ENCODE results near the gene SH2B3. TPM values are rescaled to one million over a fixed set of nuclear protein-coding genes. Genes with fewer than 3 reads are reported as not detected.
"Not testable (repeated sequence)": the region's sequence is repeated elsewhere in the genome, so short reads cannot be mapped to it uniquely, and the experiment has no call there.

SH2B3 gene
- total RNA-seq, 1 donor from 2014 or later: 43.7 TPM

GRCh38 chr12:111377440-111377839 is 28.3 kb upstream of the SH2B3 start:
- ATAC-seq: no peak
- intact Hi-C loops (cut with DNase I): no loop called here
- no peak for DNase-seq (ENCODE audit: missing footprints)

- ATAC-seq (no peak), DNase-seq (ENCODE audit: missing footprints) (no peak)
- intact Hi-C loops (cut with DNase I): no loop called here
Measured at GRCh38 chr12:111379942-111380554, 25.7 kb upstream of the SH2B3 start.

GRCh38 chr12:111384596-111384995 is 21.1 kb upstream of the SH2B3 start:
- intact Hi-C loops (cut with DNase I): no loop called here
- no peak for ATAC-seq
- DNase-seq (ENCODE audit: missing footprints): no peak

GRCh38 chr12:111386885-111387284 is 18.8 kb upstream of the SH2B3 start:
- DNase-seq (ENCODE audit: missing footprints): no peak
- no peak for ATAC-seq
- intact Hi-C loops (cut with DNase I): no loop called here

GRCh38 chr12:111387747-111388323 is 17.9 kb upstream of the SH2B3 start:
- no peak for ATAC-seq
- intact Hi-C loops (cut with DNase I): no loop called here
- no peak for DNase-seq (ENCODE audit: missing footprints)

GRCh38 chr12:111389635-111390034 is 16.1 kb upstream of the SH2B3 start:
- DNase-seq (ENCODE audit: missing footprints): no peak
- intact Hi-C loops (cut with DNase I): loop anchor here (10.0 kb wide), 1 partner anchor 295 kb away; the partner anchor contains the start of genes ACAD10 and BRAP
- no peak for ATAC-seq

- DNase-seq (ENCODE audit: missing footprints) (no peak), ATAC-seq (no peak)
- intact Hi-C loops (cut with DNase I): loop anchor here (10.0 kb wide), 1 partner anchor 294 kb away; the partner anchor contains the start of genes ACAD10 and BRAP
Measured at GRCh38 chr12:111390910-111391309, 14.8 kb upstream of the SH2B3 start.

- ATAC-seq (peak; percentile 55), DNase-seq (ENCODE audit: missing footprints) (peak; percentile 79)
- intact Hi-C loops (cut with DNase I): loop anchor here (10.0 kb wide), 1 partner anchor 291 kb away; the partner anchor contains the start of genes ACAD10 and BRAP
Measured at GRCh38 chr12:111393700-111394300, 11.9 kb upstream of the SH2B3 start.

- DNase-seq (ENCODE audit: missing footprints) (no peak), ATAC-seq (no peak)
- intact Hi-C loops (cut with DNase I): loop anchor here (10.0 kb wide), 1 partner anchor 290 kb away; the partner anchor contains the start of genes ACAD10 and BRAP
Measured at GRCh38 chr12:111394480-111394879, 11.2 kb upstream of the SH2B3 start.

- intact Hi-C loops (cut with DNase I): loop anchor here (2.0 to 10.0 kb wide), 2 partner anchors 133 to 289 kb away; partner anchors contain the start of genes ACAD10 and BRAP
- ATAC-seq (no peak), DNase-seq (ENCODE audit: missing footprints) (no peak)
Measured at GRCh38 chr12:111395336-111396187, 10.2 kb upstream of the SH2B3 start.

GRCh38 chr12:111396271-111396670 is 9.5 kb upstream of the SH2B3 start:
- intact Hi-C loops (cut with DNase I): loop anchor here (2.0 to 10.0 kb wide), 2 partner anchors 133 to 289 kb away; partner anchors contain the start of genes ACAD10 and BRAP
- not testable (repeated sequence) for DNase-seq (ENCODE audit: missing footprints); ATAC-seq

GRCh38 chr12:111396726-111397445 is 8.8 kb upstream of the SH2B3 start:
- DNase-seq (ENCODE audit: missing footprints): peak; percentile 94
- intact Hi-C loops (cut with DNase I): loop anchor here (1.0 to 10.0 kb wide), 3 partner anchors 54 to 288 kb away; partner anchors contain the start of genes ACAD10 and BRAP
- ATAC-seq: peak; percentile 82

GRCh38 chr12:111398530-111398929 is 7.2 kb upstream of the SH2B3 start:
- intact Hi-C loops (cut with DNase I): loop anchor here (10.0 kb wide), 1 partner anchor 286 kb away; the partner anchor contains the start of genes ACAD10 and BRAP
- no peak for ATAC-seq
- DNase-seq (ENCODE audit: missing footprints): no peak

- ATAC-seq; DNase-seq (ENCODE audit: missing footprints): not testable (repeated sequence)
- intact Hi-C loops (cut with DNase I): loop anchor here (10.0 kb wide), 1 partner anchor 285 kb away; the partner anchor contains the start of genes ACAD10 and BRAP
Measured at GRCh38 chr12:111399741-111400404, 5.8 kb upstream of the SH2B3 start.

GRCh38 chr12:111401167-111401605 is 4.5 kb upstream of the SH2B3 start:
- ATAC-seq: no peak
- DNase-seq (ENCODE audit: missing footprints): no peak
- intact Hi-C loops (cut with DNase I): no loop called here

GRCh38 chr12:111402490-111402824 is 3.3 kb upstream of the SH2B3 start:
- DNase-seq (ENCODE audit: missing footprints); intact Hi-C loops (cut with DNase I): not testable (repeated sequence)

GRCh38 chr12:111404362-111405148 is 1.2 kb upstream of the SH2B3 start:
- DNase-seq (ENCODE audit: missing footprints) (no peak), ATAC-seq (no peak)
- intact Hi-C loops (cut with DNase I): loop anchor here (5.0 kb wide), 1 partner anchor 37 kb away; the partner anchor contains the start of gene PHETA1

More at GRCh38 chr12:111402490-111402824, 3.3 kb upstream of the SH2B3 start:
- not testable (repeated sequence) for ATAC-seq

All from Right ventricle myocardium inferior (tissue), 1 donor.